ENCODE data around the gene SCUBE3. TPM values are rescaled to one million over a fixed set of nuclear protein-coding genes. Genes with fewer than 3 reads are reported as not detected.
A peak's percentile ranks its signal among the peaks of the same experiment; 100 is the strongest.

The SCUBE3 gene
- total and polyA plus RNA-seq, 9 donors: 0.40 to 3.2 (median 1.3) TPM

GRCh38 chr6:35236223-35236622, 22.5 kb downstream of the SCUBE3 start:
- Histone ChIP-seq H3K9me3 (replicated peaks; ENCODE audit: control insufficient read depth, low read depth, low read length) (no peaks in the 10 kb centered on the region), H3K4me1 (ENCODE audit: control insufficient read depth, insufficient read depth, low read length) (peaks cover 17% of the 10 kb centered on the region), H3K4me3 (ENCODE audit: low read length) (no peak overlapping the region), H3K27ac (ENCODE audit: low read length) (no peak overlapping the region), H3K36me3 (ENCODE audit: control insufficient read depth, insufficient read depth, low read length) (peaks cover 9% of the 10 kb centered on the region), H3K27me3 (ENCODE audit: control insufficient read depth, insufficient read depth, low read length) (no peaks in the 10 kb centered on the region)
- WGBS (ENCODE audit: insufficient coverage): 91% methylated on average over 4 of the region's 5 CpGs
- no peak for DNase-seq

GRCh38 chr6:35237476-35237875, 23.7 kb downstream of the SCUBE3 start:
- Histone ChIP-seq H3K4me3 (ENCODE audit: low read length) (no peak overlapping the region), H3K9me3 (replicated peaks; ENCODE audit: control insufficient read depth, low read depth, low read length) (no peaks in the 10 kb centered on the region), H3K4me1 (ENCODE audit: control insufficient read depth, insufficient read depth, low read length) (peaks cover 17% of the 10 kb centered on the region), H3K27ac (ENCODE audit: low read length) (no peak overlapping the region), H3K36me3 (ENCODE audit: control insufficient read depth, insufficient read depth, low read length) (peaks cover 9% of the 10 kb centered on the region), H3K27me3 (ENCODE audit: control insufficient read depth, insufficient read depth, low read length) (no peaks in the 10 kb centered on the region)
- no CpG with 5 or more reads among the region's 3 CpGs for WGBS (ENCODE audit: insufficient coverage)
- no peak for DNase-seq

- Histone ChIP-seq H3K4me1 (ENCODE audit: control insufficient read depth, insufficient read depth, low read length) (peaks cover 17% of the 10 kb centered on the region), H3K4me3 (ENCODE audit: low read length) (no peak overlapping the region), H3K27me3 (ENCODE audit: control insufficient read depth, insufficient read depth, low read length) (no peaks in the 10 kb centered on the region), H3K27ac (ENCODE audit: low read length) (no peak overlapping the region), H3K36me3 (ENCODE audit: control insufficient read depth, insufficient read depth, low read length) (peaks cover 17% of the 10 kb centered on the region), H3K9me3 (replicated peaks; ENCODE audit: control insufficient read depth, low read depth, low read length) (no peaks in the 10 kb centered on the region)
- DNase-seq: peak; percentile 40
- 16% methylated on average over 3 of the region's 3 CpGs for WGBS (ENCODE audit: insufficient coverage)
Measured at GRCh38 chr6:35238843-35239289, 25.1 kb downstream of the SCUBE3 start.

- 79% methylated on average over 3 of the region's 4 CpGs for WGBS (ENCODE audit: insufficient coverage)
- H3K4me1 ChIP-seq (ENCODE audit: control insufficient read depth, insufficient read depth, low read length): peaks cover 17% of the 10 kb centered on the region
- peaks cover 21% of the 10 kb centered on the region for H3K36me3 ChIP-seq (ENCODE audit: control insufficient read depth, insufficient read depth, low read length)
- no peaks in the 10 kb centered on the region for H3K27me3 ChIP-seq (ENCODE audit: control insufficient read depth, insufficient read depth, low read length)
- H3K27ac ChIP-seq (ENCODE audit: low read length): no peak overlapping the region
- no peak for DNase-seq
- no peak overlapping the region for H3K4me3 ChIP-seq (ENCODE audit: low read length)
- H3K9me3 ChIP-seq (replicated peaks; ENCODE audit: control insufficient read depth, low read depth, low read length): no peaks in the 10 kb centered on the region
Measured at GRCh38 chr6:35239581-35239980, 25.8 kb downstream of the SCUBE3 start.

GRCh38 chr6:35240838-35241801, 27.4 kb downstream of the SCUBE3 start:
- DNase-seq: peak; percentile 62
- WGBS (ENCODE audit: insufficient coverage): 38% methylated on average over 11 of the region's 12 CpGs

GRCh38 chr6:35242486-35242885, 28.7 kb downstream of the SCUBE3 start:
- 100% methylated on average over 3 of the region's 5 CpGs for WGBS (ENCODE audit: insufficient coverage)
- DNase-seq: no peak
- Histone ChIP-seq H3K9me3 (replicated peaks; ENCODE audit: control insufficient read depth, low read depth, low read length) (no peaks in the 10 kb centered on the region), H3K4me1 (ENCODE audit: control insufficient read depth, insufficient read depth, low read length) (peaks cover 17% of the 10 kb centered on the region), H3K27ac (ENCODE audit: low read length) (no peak overlapping the region), H3K27me3 (ENCODE audit: control insufficient read depth, insufficient read depth, low read length) (no peaks in the 10 kb centered on the region), H3K4me3 (ENCODE audit: low read length) (no peak overlapping the region), H3K36me3 (ENCODE audit: control insufficient read depth, insufficient read depth, low read length) (peaks cover 25% of the 10 kb centered on the region)

More at GRCh38 chr6:35240838-35241801, 27.4 kb downstream of the SCUBE3 start:
- Histone ChIP-seq H3K27me3 (ENCODE audit: control insufficient read depth, insufficient read depth, low read length) (no peaks in the 10 kb centered on the region), H3K4me3 (ENCODE audit: low read length) (no peak overlapping the region), H3K9me3 (replicated peaks; ENCODE audit: control insufficient read depth, low read depth, low read length) (no peaks in the 10 kb centered on the region), H3K27ac (ENCODE audit: low read length) (no peak overlapping the region), H3K4me1 (ENCODE audit: control insufficient read depth, insufficient read depth, low read length) (peaks cover 17% of the 10 kb centered on the region), H3K36me3 (ENCODE audit: control insufficient read depth, insufficient read depth, low read length) (peaks cover 25% of the 10 kb centered on the region)

- Histone ChIP-seq H3K4me1 (ENCODE audit: control insufficient read depth, insufficient read depth, low read length) (peaks cover 15% of the 10 kb centered on the region), H3K27me3 (ENCODE audit: control insufficient read depth, insufficient read depth, low read length) (no peaks in the 10 kb centered on the region), H3K4me3 (ENCODE audit: low read length) (no peak overlapping the region), H3K9me3 (replicated peaks; ENCODE audit: control insufficient read depth, low read depth, low read length) (no peaks in the 10 kb centered on the region), H3K27ac (ENCODE audit: low read length) (no peak overlapping the region), H3K36me3 (ENCODE audit: control insufficient read depth, insufficient read depth, low read length) (peaks cover 24% of the 10 kb centered on the region)
- 87% methylated on average over 13 of the region's 13 CpGs for WGBS (ENCODE audit: insufficient coverage)
- DNase-seq: no peak
Measured at GRCh38 chr6:35242906-35243305, 29.1 kb downstream of the SCUBE3 start.

- DNase-seq: no peak
- Histone ChIP-seq H3K4me3 (ENCODE audit: low read length) (no peak overlapping the region), H3K4me1 (ENCODE audit: control insufficient read depth, insufficient read depth, low read length) (peaks cover 10% of the 10 kb centered on the region), H3K9me3 (replicated peaks; ENCODE audit: control insufficient read depth, low read depth, low read length) (no peaks in the 10 kb centered on the region), H3K36me3 (ENCODE audit: control insufficient read depth, insufficient read depth, low read length) (peaks cover 21% of the 10 kb centered on the region), H3K27ac (ENCODE audit: low read length) (no peak overlapping the region), H3K27me3 (ENCODE audit: control insufficient read depth, insufficient read depth, low read length) (no peaks in the 10 kb centered on the region)
- 85% methylated on average over 13 of the region's 17 CpGs for WGBS (ENCODE audit: insufficient coverage)
Measured at GRCh38 chr6:35243386-35243958, 29.7 kb downstream of the SCUBE3 start.

GRCh38 chr6:35244551-35244950, 30.8 kb downstream of the SCUBE3 start:
- no peak overlapping the region for H3K27ac ChIP-seq (ENCODE audit: low read length)
- H3K27me3 ChIP-seq (ENCODE audit: control insufficient read depth, insufficient read depth, low read length): no peaks in the 10 kb centered on the region
- H3K36me3 ChIP-seq (ENCODE audit: control insufficient read depth, insufficient read depth, low read length): peaks cover 21% of the 10 kb centered on the region
- 95% methylated on average over 7 of the region's 7 CpGs for WGBS (ENCODE audit: insufficient coverage)
- no peaks in the 10 kb centered on the region for H3K9me3 ChIP-seq (replicated peaks; ENCODE audit: control insufficient read depth, low read depth, low read length)
- no peak overlapping the region for H3K4me3 ChIP-seq (ENCODE audit: low read length)
- H3K4me1 ChIP-seq (ENCODE audit: control insufficient read depth, insufficient read depth, low read length): peaks cover 2% of the 10 kb centered on the region
- no peak for DNase-seq

- Histone ChIP-seq H3K9me3 (replicated peaks; ENCODE audit: control insufficient read depth, low read depth, low read length) (no peaks in the 10 kb centered on the region), H3K36me3 (ENCODE audit: control insufficient read depth, insufficient read depth, low read length) (peaks cover 22% of the 10 kb centered on the region), H3K4me3 (ENCODE audit: low read length) (no peak overlapping the region), H3K27me3 (ENCODE audit: control insufficient read depth, insufficient read depth, low read length) (no peaks in the 10 kb centered on the region), H3K27ac (ENCODE audit: low read length) (no peak overlapping the region), H3K4me1 (ENCODE audit: control insufficient read depth, insufficient read depth, low read length) (no peaks in the 10 kb centered on the region)
- 100% methylated on average over 1 of the region's 2 CpGs for WGBS (ENCODE audit: insufficient coverage)
- no peak for DNase-seq
Measured at GRCh38 chr6:35247642-35248231, 34.0 kb downstream of the SCUBE3 start.
